IMR-90 (cell line): Measurements from ENCODE around the gene SPSB4. TPM values are rescaled to one million over a fixed set of nuclear protein-coding genes. Genes with fewer than 3 reads are reported as not detected.

Experiments
- ATAC-seq: fragments of 200-7000 bp; cut with Tn5 transposase; 2 replicates; pipeline ENCODE4 v1.9.1; 2020; ENCODE audit warnings: low read depth, mild to moderate bottlenecking, moderate library complexity
- BruUV-seq: library from RNA; stranded (reverse); fragments of 400-500 nt; replicated peaks from 2 replicates; lab custom pipeline; 2021; lab: Mats Ljungman, UMichigan
- CTCF ChIA-PET: fragments of 300-600 bp; formaldehyde crosslinking; extraction: SDS; loops from one replicate; lab custom pipeline; 2021; ENCODE audit warnings: antibody characterized with exemption; lab: Yijun Ruan, JAX
- POLR2A ChIA-PET: fragments of 300-600 bp; sonication (Branson Sonifier 250); formaldehyde crosslinking; loops from one replicate; lab custom pipeline; 2022; ENCODE audit warnings: antibody characterized with exemption; ENCODE audit not compliant: unreplicated experiment; lab: Charles Lee
- DNase-seq: peaks from one replicate; pipeline ENCODE4 v3.0.0; 2013
- H2AFZ ChIP-seq: replicated peaks from 2 replicates; pipeline ENCODE3; 2013; ENCODE audit warnings: low read length, mild to moderate bottlenecking; ENCODE audit not compliant: poor library complexity
- H2AK5ac ChIP-seq: 2 replicates; pipeline ENCODE4 v1.6.1; 2013; ENCODE audit warnings: low read depth, low read length, inconsistent platforms
- H2AK9ac ChIP-seq: replicated peaks from 2 replicates; pipeline ENCODE3; 2013; ENCODE audit warnings: mild to moderate bottlenecking, low read depth, low read length, moderate library complexity; ENCODE audit not compliant: poor library complexity
- H2BK120ac ChIP-seq: 2 replicates; pipeline ENCODE4 v1.6.1; 2013; ENCODE audit warnings: low read depth, low read length, inconsistent platforms
- H2BK15ac ChIP-seq: 3 replicates; pipeline ENCODE4 v1.6.1; 2013; ENCODE audit warnings: low read depth, low read length, inconsistent platforms
- H2BK20ac ChIP-seq: 2 replicates; pipeline ENCODE4 v1.6.1; 2013; ENCODE audit warnings: low read depth, mild to moderate bottlenecking, inconsistent platforms, low read length, moderate library complexity
- H2BK5ac ChIP-seq: 2 replicates; pipeline ENCODE4 v1.6.1; 2013; ENCODE audit warnings: mild to moderate bottlenecking, low read depth, low read length, inconsistent platforms; ENCODE audit not compliant: poor library complexity, severe bottlenecking
- H3K14ac ChIP-seq: replicated peaks from 2 replicates; pipeline ENCODE4 v1.6.1; 2013; ENCODE audit warnings: low read depth, low read length, inconsistent platforms
- H3K18ac ChIP-seq: 2 replicates; pipeline ENCODE4 v1.6.1; 2013; ENCODE audit warnings: low read depth, low read length, control low read depth
- H3K23ac ChIP-seq: 2 replicates; pipeline ENCODE4 v1.6.1; 2013; ENCODE audit warnings: low read depth, low read length, inconsistent platforms
- H3K27ac ChIP-seq: 2 replicates; pipeline ENCODE4 v1.5.1; 2013; ENCODE audit warnings: mild to moderate bottlenecking, control low read depth, low read length; ENCODE audit not compliant: insufficient read depth
- H3K27me3 ChIP-seq: 2 replicates; pipeline ENCODE4 v1.6.1; 2013; ENCODE audit warnings: low read length; ENCODE audit not compliant: control insufficient read depth, insufficient read depth
- H3K36me3 ChIP-seq: 2 replicates; pipeline ENCODE4 v1.6.1; 2013; ENCODE audit warnings: low read length, mixed read lengths; ENCODE audit not compliant: control insufficient read depth, insufficient read depth
- H3K4ac ChIP-seq: 2 replicates; pipeline ENCODE4 v1.6.1; 2013; ENCODE audit warnings: low read depth, low read length, inconsistent platforms
- H3K4me1 ChIP-seq: 2 replicates; pipeline ENCODE4 v1.6.1; 2013; ENCODE audit warnings: low read length, mixed read lengths; ENCODE audit not compliant: control insufficient read depth, insufficient read depth
- H3K4me2 ChIP-seq: 2 replicates; pipeline ENCODE4 v1.6.1; 2013; ENCODE audit warnings: low read depth, mild to moderate bottlenecking, control low read depth, low read length, moderate library complexity
- H3K4me3 ChIP-seq: 2 replicates; pipeline ENCODE4 v1.5.1; 2013; ENCODE audit warnings: low read depth, mild to moderate bottlenecking, control low read depth, low read length, moderate library complexity; ENCODE audit not compliant: insufficient read depth
- H3K56ac ChIP-seq: 2 replicates; pipeline ENCODE4 v1.6.1; 2013; ENCODE audit warnings: low read length, inconsistent platforms; ENCODE audit not compliant: insufficient read depth; ENCODE audit errors: extremely low read depth
- H3K79me1 ChIP-seq, 2 experiments: 2 replicates each; pipeline ENCODE4 v1.6.1; 2013; ENCODE audit warnings: low read length in 2 of 2, inconsistent platforms in 1 of 2, low read depth in 1 of 2
- H3K9ac ChIP-seq: 2 replicates; pipeline ENCODE4 v1.6.1; 2013; ENCODE audit warnings: low read depth, low read length, control low read depth
- H3K9me1 ChIP-seq: 2 replicates; pipeline ENCODE4 v1.6.1; 2013; ENCODE audit warnings: low read length, inconsistent platforms; ENCODE audit not compliant: insufficient read depth
- H3K9me3 ChIP-seq: 2 replicates; pipeline ENCODE4 v1.6.1; 2013; ENCODE audit warnings: low read length; ENCODE audit not compliant: control insufficient read depth, insufficient read depth
- H4K20me1 ChIP-seq: 2 replicates; pipeline ENCODE4 v1.6.1; 2013; ENCODE audit warnings: low read length, inconsistent platforms; ENCODE audit not compliant: insufficient read depth
- H4K5ac ChIP-seq: 2 replicates; pipeline ENCODE4 v1.6.1; 2013; ENCODE audit warnings: mild to moderate bottlenecking, low read depth, low read length, control low read depth
- H4K8ac ChIP-seq, 2 experiments: 2 replicates each; pipeline ENCODE4 v1.6.1; 2013; ENCODE audit warnings: low read depth in 2 of 2, low read length in 2 of 2, control low read depth in 1 of 2, inconsistent platforms in 1 of 2
- H4K91ac ChIP-seq: 2 replicates; pipeline ENCODE4 v1.6.1; 2013; ENCODE audit warnings: low read depth, low read length, inconsistent platforms; ENCODE audit not compliant: insufficient read depth
- BHLHE40 ChIP-seq: fragments of 150-350 bp; IDR thresholded peaks from 2 replicates; pipeline ENCODE4 v1.6.1; 2016; ENCODE audit warnings: mild to moderate bottlenecking, low read depth, low read length
- CEBPB ChIP-seq: IDR thresholded peaks from 2 replicates; pipeline ENCODE4 v1.6.1; 2012; ENCODE audit warnings: low read depth, low read length, improper control_type of control experiment
- CHD1 ChIP-seq: IDR thresholded peaks from 2 replicates; pipeline ENCODE4 v1.6.1; 2012; ENCODE audit warnings: low read depth, low read length, improper control_type of control experiment
- MAFK ChIP-seq: IDR thresholded peaks from 2 replicates; pipeline ENCODE4 v1.6.1; 2012; ENCODE audit warnings: low read depth, low read length, improper control_type of control experiment
- MXI1 ChIP-seq: IDR thresholded peaks from 2 replicates; pipeline ENCODE4 v1.6.1; 2012; ENCODE audit warnings: low read depth, mild to moderate bottlenecking, low read length, moderate library complexity, borderline replicate concordance
- RFX5 ChIP-seq: IDR thresholded peaks from 2 replicates; pipeline ENCODE4 v1.8.0; 2012; ENCODE audit warnings: low read depth, mild to moderate bottlenecking, low read length, moderate library complexity
- SMC3 ChIP-seq: fragments of 150-350 bp; IDR thresholded peaks from 2 replicates; pipeline ENCODE4 v1.6.1; 2016; ENCODE audit warnings: low read depth, mild to moderate bottlenecking, antibody characterized with exemption, low read length, moderate library complexity
- USF2 ChIP-seq: fragments of 150-350 bp; IDR thresholded peaks from 2 replicates; pipeline ENCODE4 v1.6.1; 2017; ENCODE audit warnings: mild to moderate bottlenecking, antibody characterized with exemption, low read length, low read depth
- WGBS, 2 experiments: methylation state at CpG; one replicate each; pipeline versions ENCODE4 v1.1.5 to v1.1.7; 2013; ENCODE audit warnings: missing lambda C conversion rate in 2 of 2; ENCODE audit not compliant: insufficient read length in 1 of 2; ENCODE audit errors: extremely low coverage in 2 of 2; 5-methylcytosine and 5-hydroxymethylcytosine counted together
- dilution Hi-C: fragments of 300-500 bp; cut with HindIII; formaldehyde crosslinking; loops from one replicate; pipeline ENCODE4 v1.14.3; 2018; ENCODE audit warnings: low sequenced_read_pairs; ENCODE audit not compliant: unreplicated experiment
- in situ Hi-C: fragments of 300-500 bp; cut with MboI; formaldehyde crosslinking; loops from 3 replicates; pipeline ENCODE4 v1.14.3; 2019; ENCODE audit warnings: low sequenced_read_pairs, inconsistent platforms, mixed read lengths
- intact Hi-C: fragments of 100-400 bp; cut with micrococcal nuclease; formaldehyde crosslinking; loops from 2 replicates; pipeline ENCODE4 v1.10.0; 2022
- polyA plus RNA-seq, 3 experiments: library from polyadenylated mRNA; depleted of rRNA; stranded (reverse); fragments of >200 nt; gene quantifications; 2 replicates each; pipeline ENCODE4 v1.2.3, GENCODE V29; 2012; ENCODE audit warnings: low replicate concordance in 1 of 3
- total RNA-seq: library from RNA; depleted of rRNA; stranded (reverse); fragments of >200 nt; gene quantifications from 2 replicates; pipeline ENCODE4 v1.2.3, GENCODE V29; 2012

SPSB4 gene
- total and polyA plus RNA-seq, 2 of the 4 experiments (the other 2 are of a cell fraction): not detected

GRCh38 chr3:141109751-141110150, 58.6 kb downstream of the SPSB4 start:
- Histone ChIP-seq H3K23ac (no peak overlapping the region), H3K18ac (no peak overlapping the region), H3K56ac (no peak overlapping the region), H3K79me1 (no peaks in the 10 kb centered on the region), H3K4me3 (no peak overlapping the region), H4K8ac (no peak overlapping the region), H3K4ac (no peak overlapping the region), H2BK120ac (no peak overlapping the region), H4K20me1 (no peaks in the 10 kb centered on the region), H2BK15ac (no peak overlapping the region), H3K9ac (no peak overlapping the region), H3K36me3 (no peaks in the 10 kb centered on the region), H2AK9ac (no peak overlapping the region), H3K14ac (no peak overlapping the region), H2AK5ac (no peak overlapping the region), H3K27ac (no peak overlapping the region), H2BK5ac (no peak overlapping the region), H3K27me3 (peaks cover 16% of the 10 kb centered on the region), H3K9me3 (no peaks in the 10 kb centered on the region), H2BK20ac (no peak overlapping the region), H4K5ac (no peak overlapping the region), H3K9me1 (no peaks in the 10 kb centered on the region), H3K4me2 (no peak overlapping the region), H3K4me1 (no peaks in the 10 kb centered on the region), H4K91ac (no peak overlapping the region), H2AFZ (no peak overlapping the region)
- ATAC-seq: no peak
- ChIA-PET POLR2A (no interaction called here), CTCF (interaction anchor here (0.6 to 1.7 kb wide), 2 partner anchors 82 to 187 kb away, joined by 3 to 5 read pairs; no protein-coding TSS in a partner anchor)
- intact Hi-C loops: no loop called here
- no peak for DNase-seq
- 60% methylated on average over 2 of the region's 7 CpGs; no CpG with 5 or more reads in 1 of the 2 experiments for WGBS, 2 experiments
- TF ChIP-seq BHLHE40 (no peak), USF2 (no peak), CHD1 (no peak), MXI1 (no peak), SMC3 (no peak), CEBPB (no peak), MAFK (no peak), RFX5 (no peak)
- dilution Hi-C loops: no loop called here
- in situ Hi-C loops: loop anchor here (10.0 kb wide), 1 partner anchor 215 kb away; no protein-coding TSS in a partner anchor
- BruUV-seq: no TSS peak
